ENCODE results near the gene KLK2.

The KLK2 gene

DNA sequence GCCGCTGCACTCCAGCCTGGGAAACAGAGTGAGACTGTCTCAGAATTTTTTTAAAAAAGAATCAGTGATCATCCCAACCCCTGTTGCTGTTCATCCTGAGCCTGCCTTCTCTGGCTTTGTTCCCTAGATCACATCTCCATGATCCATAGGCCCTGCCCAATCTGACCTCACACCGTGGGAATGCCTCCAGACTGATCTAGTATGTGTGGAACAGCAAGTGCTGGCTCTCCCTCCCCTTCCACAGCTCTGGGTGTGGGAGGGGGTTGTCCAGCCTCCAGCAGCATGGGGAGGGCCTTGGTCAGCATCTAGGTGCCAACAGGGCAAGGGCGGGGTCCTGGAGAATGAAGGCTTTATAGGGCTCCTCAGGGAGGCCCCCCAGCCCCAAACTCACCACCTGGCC is at the start of gene KLK2:
KLK2 (plus strand) TSS at position 384 of the 400 bp plus-strand sequence. CDS start 35 bp downstream, outside the sequence.
- no peak for DNase-seq (ENCODE audit: low read depth in 2 of 2)
- no peak within 1 kb of the TSS for H3K4me3 ChIP-seq (replicated peaks in 1 of 2; ENCODE audit: low read depth in 2 of 2, low read length in 2 of 2)
- TF ChIP-seq, protein P1, sequence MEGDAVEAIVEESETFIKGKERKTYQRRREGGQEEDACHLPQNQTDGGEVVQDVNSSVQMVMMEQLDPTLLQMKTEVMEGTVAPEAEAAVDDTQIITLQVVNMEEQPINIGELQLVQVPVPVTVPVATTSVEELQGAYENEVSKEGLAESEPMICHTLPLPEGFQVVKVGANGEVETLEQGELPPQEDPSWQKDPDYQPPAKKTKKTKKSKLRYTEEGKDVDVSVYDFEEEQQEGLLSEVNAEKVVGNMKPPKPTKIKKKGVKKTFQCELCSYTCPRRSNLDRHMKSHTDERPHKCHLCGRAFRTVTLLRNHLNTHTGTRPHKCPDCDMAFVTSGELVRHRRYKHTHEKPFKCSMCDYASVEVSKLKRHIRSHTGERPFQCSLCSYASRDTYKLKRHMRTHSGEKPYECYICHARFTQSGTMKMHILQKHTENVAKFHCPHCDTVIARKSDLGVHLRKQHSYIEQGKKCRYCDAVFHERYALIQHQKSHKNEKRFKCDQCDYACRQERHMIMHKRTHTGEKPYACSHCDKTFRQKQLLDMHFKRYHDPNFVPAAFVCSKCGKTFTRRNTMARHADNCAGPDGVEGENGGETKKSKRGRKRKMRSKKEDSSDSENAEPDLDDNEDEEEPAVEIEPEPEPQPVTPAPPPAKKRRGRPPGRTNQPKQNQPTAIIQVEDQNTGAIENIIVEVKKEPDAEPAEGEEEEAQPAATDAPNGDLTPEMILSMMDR (IDR thresholded peaks at IDR 0.05; ENCODE audit: low read depth, low read length), result no peak

DNA sequence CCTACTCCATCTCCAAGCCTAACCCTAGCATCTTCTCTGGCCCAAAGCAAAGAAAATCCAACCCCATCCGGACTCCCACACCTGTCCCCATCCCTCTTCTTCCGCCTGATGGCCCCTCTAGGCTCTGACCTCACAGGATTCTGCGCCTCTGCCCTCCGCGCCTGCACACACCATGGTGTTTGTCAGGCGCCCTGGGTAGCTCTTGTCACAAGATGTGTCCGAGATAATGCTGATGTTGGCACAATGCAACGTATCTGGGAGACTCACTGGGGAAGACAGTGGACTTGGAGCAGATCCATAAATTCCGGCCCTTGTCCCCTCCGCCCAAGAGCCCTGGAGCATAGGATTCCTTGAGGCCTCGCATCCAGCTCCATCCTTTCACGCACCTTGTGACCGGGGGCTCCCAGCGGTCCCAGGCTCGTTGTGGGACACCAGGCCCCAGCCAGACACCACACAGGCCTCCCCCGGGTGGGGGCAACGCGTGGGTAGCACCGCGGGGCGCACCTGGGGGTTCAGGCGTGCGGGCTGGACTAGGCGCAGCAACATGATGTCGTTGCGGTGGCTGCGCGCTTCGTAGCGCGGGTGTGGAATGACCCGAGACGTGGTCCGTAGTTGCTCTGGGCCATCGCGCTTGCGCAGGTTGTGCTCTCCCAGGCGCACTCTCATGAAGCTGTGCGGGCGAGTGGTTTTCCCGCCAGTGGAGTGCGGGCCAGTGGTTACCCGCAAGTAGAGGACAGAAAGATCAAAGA is 46.6 kb upstream of the KLK2 start:
- TF ChIP-seq, protein P1 (IDR thresholded peaks at IDR 0.05; ENCODE audit: low read depth, low read length), result no peak
- no peak overlapping the region for H3K4me3 ChIP-seq (replicated peaks in 1 of 2; ENCODE audit: low read depth in 2 of 2, low read length in 2 of 2)
- DNase-seq (ENCODE audit: low read depth in 2 of 2), result no peak

DNA sequence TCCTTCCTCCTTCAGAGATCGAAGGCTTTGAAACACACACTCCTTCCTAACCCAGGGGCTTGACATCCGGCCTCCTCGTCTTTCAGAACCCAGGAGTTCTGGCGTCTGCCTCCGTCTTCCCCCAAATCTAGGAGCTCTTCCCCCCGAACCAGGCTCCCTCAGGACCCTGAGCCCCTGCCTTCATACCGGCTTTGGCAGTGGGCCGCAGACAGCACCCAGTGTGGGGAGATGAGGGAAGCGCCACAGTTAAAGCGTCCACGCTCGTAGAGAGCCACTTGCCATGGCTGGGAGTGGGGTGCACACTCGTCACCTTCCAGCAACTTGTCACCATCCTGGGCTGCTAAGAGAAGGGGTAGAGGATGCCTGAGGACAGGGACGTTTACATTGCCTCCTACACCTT is 45.8 kb upstream of the KLK2 start:
- TF ChIP-seq, protein P1 (IDR thresholded peaks at IDR 0.05; ENCODE audit: low read depth, low read length), result no peak
- DNase-seq (ENCODE audit: low read depth in 2 of 2), result no peak
- H3K4me3 ChIP-seq (replicated peaks in 1 of 2; ENCODE audit: low read depth in 2 of 2, low read length in 2 of 2), result no peak overlapping the region

DNA sequence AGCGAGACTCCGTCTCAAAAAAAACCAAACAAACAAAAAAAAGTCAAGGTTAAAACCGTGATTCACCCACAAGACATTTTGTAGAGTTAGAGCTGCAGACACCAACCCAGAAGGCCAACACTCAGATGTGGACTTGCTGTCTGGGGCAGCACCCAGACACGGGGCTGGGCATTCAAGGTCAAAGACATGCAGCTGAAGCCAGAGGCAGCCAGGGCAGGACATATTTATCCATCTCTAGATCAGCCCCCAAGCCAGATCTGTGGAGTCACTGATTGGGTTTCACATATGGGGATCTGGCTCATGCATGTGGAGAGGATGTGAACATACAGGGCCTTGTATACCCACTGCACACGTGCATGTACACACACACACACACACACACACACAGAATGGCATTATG is 43.4 kb upstream of the KLK2 start:
- TF ChIP-seq, protein P1 (IDR thresholded peaks at IDR 0.05; ENCODE audit: low read depth, low read length), result no peak
- no peak overlapping the region for H3K4me3 ChIP-seq (replicated peaks in 1 of 2; ENCODE audit: low read depth in 2 of 2, low read length in 2 of 2)
- DNase-seq (ENCODE audit: low read depth in 2 of 2), result no peak

DNA sequence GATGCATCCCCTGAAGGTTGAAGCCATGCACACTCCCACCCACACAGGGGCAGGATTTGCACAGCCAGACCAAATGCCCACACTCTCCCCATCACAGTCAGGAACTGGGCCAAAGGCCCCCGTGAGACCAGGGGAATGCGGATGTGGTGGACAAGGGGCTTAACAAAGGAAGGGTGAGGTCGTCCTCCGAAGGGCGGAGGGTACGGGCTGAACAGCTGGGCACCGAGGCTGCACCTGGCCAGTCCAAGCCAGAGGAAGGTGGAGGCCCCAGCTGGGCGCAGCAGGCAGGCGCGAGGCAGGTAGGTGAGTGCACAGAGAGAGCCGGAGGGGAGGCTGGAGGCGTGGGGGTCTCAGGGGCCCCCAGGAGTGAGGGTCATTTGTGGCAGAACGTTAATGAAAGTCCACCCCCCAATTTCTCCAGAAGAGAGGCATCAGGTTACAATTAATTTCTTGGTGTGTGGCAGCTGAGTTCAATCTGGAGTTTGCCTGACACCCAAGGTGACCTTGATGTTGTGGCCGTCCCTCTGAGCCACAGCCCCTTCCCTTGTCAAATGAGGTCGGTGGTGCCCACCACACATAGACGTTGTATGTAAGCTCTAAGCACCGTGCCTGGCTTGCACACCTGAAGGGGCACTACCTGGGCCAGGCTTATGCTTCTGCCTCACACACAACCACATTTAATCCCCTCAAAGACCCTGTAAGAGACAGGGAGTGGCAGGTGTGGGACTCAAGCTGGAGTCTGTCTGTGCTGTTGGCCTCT is 42.8 kb upstream of the KLK2 start:
- no peak for DNase-seq (ENCODE audit: low read depth in 2 of 2)
- TF ChIP-seq, protein P1 (IDR thresholded peaks at IDR 0.05; ENCODE audit: low read depth, low read length), result no peak
- no peak overlapping the region for H3K4me3 ChIP-seq (replicated peaks in 1 of 2; ENCODE audit: low read depth in 2 of 2, low read length in 2 of 2)

DNA sequence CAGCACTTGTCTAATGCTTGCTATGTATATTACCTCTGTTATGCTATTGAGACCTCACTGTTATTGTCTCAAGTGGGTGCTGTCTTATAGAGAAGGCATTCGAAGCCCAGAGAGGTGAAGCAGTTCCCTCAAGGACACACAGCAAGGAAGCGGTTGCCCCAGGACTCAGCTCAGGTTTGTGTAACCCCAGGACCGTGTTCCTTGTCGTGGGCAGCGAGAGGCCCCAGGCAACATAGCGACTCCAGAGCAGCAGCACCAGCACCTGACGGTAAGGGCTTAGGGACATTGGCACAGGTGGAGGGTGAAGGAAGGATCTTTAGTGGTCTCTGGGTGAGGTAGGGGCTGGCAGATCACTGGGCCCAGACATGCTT is 42.2 kb upstream of the KLK2 start:
- H3K4me3 ChIP-seq (replicated peaks in 1 of 2; ENCODE audit: low read depth in 2 of 2, low read length in 2 of 2), result no peak overlapping the region
- no peak for DNase-seq (ENCODE audit: low read depth in 2 of 2)
- TF ChIP-seq, protein P1 (IDR thresholded peaks at IDR 0.05; ENCODE audit: low read depth, low read length), result no peak

All from cardiac fibroblast (primary cell).